Testis (tissue), 3 donors: ENCODE measurements around the gene KCNMB3. TPM values are rescaled to one million over a fixed set of nuclear protein-coding genes. Genes with fewer than 3 reads are reported as not detected.
"Not testable (repeated sequence)": the region's sequence is repeated elsewhere in the genome, so short reads cannot be mapped to it uniquely, and the experiment has no call there.

Experiments used
- DNase-seq: peaks from one replicate; pipeline ENCODE4 v3.0.0-alpha.2; 2019
- H3K27ac ChIP-seq, 2 donors: fragments of 200-600 bp; sonication (generic); one replicate each; pipeline ENCODE4 v1.5.1; 2019
- H3K27me3 ChIP-seq: fragments of 200-600 bp; sonication (generic); one replicate; pipeline ENCODE4 v1.5.1; 2019
- H3K36me3 ChIP-seq: fragments of 200-600 bp; sonication (generic); one replicate; pipeline ENCODE4 v1.5.1; 2017; ENCODE audit warnings: low read depth; ENCODE audit errors: missing control alignments
- H3K4me1 ChIP-seq: fragments of 200-600 bp; sonication (generic); one replicate; pipeline ENCODE4 v1.5.1; 2019
- H3K4me3 ChIP-seq, 2 donors: fragments of 200-600 bp; sonication (generic); one replicate each; pipeline ENCODE4 v1.5.1; 2017 to 2019
- H3K9me3 ChIP-seq: fragments of 200-600 bp; sonication (generic); one replicate; pipeline ENCODE4 v1.5.1; 2017
- CTCF ChIP-seq, 3 experiments: fragments of 450-650 bp in 2 of 3; fragments of 200-600 bp in 1 of 3; sonication (generic) in 1 of 3; IDR thresholded peaks; one replicate each; pipeline ENCODE4 v1.5.1; 2016 to 2019; ENCODE audit warnings: antibody characterized with exemption in 3 of 3, mild to moderate bottlenecking in 2 of 3, moderate library complexity in 1 of 3
- POLR2A ChIP-seq: fragments of 450-650 bp; IDR thresholded peaks from one replicate; pipeline ENCODE4 v1.6.1; 2017; ENCODE audit warnings: antibody characterized with exemption, mild to moderate bottlenecking, moderate library complexity
- WGBS, 2 donors: methylation state at CpG; one replicate each; pipeline ENCODE4 v1.1.5; 2018; 5-methylcytosine and 5-hydroxymethylcytosine counted together
- intact Hi-C: fragments of 100-400 bp; cut with DNase I; formaldehyde crosslinking; loops from one replicate; pipeline ENCODE4 v1.15.1; 2023; ENCODE audit warnings: low total_unique reads
- polyA plus RNA-seq: library from polyadenylated mRNA; stranded (reverse); fragments of 350-450 nt; fragmentation: Illumina TruSeq; extraction: RNeasy Lipid Tissue Mini Kit (QIAGEN cat#74804); gene quantifications from one replicate; pipeline ENCODE4 v1.2.3, GENCODE V29; 2014; ENCODE audit warnings: low read depth, low replicate concordance; ENCODE audit not compliant: insufficient read depth
- total RNA-seq, 2 donors: library from RNA; depleted of rRNA; stranded (reverse); fragments of >200 nt; gene quantifications; one replicate each; pipeline ENCODE4 v1.2.3, GENCODE V29; 2016

Gene KCNMB3
- total and polyA plus RNA-seq, 3 donors from 2014 or later, result 6.8 to 7.4 (median 7.1) TPM

- Histone ChIP-seq H3K4me1 (no peaks in the 10 kb centered on the region), H3K36me3 (no peaks in the 10 kb centered on the region)
- WGBS, 2 donors, result 94 to 95% methylated on average over 1 of the region's 1 CpG
Measured at GRCh38 chr3:179279837-179280236, 28.9 kb upstream of the KCNMB3 start.

GRCh38 chr3:179278932-179279693 lies 28.2 kb upstream of the KCNMB3 start:
- H3K27me3 ChIP-seq, result no peaks in the 10 kb centered on the region
- no peaks in the 10 kb centered on the region for H3K9me3 ChIP-seq
- no peak overlapping the region for H3K4me3 ChIP-seq
- H3K36me3 ChIP-seq, result no peaks in the 10 kb centered on the region
- 64 to 71% methylated on average over 4 of the region's 4 CpGs for WGBS, 2 donors
- no peaks in the 10 kb centered on the region for H3K4me1 ChIP-seq
- intact Hi-C loops, result no loop called here
- DNase-seq, result no peak
- H3K27ac ChIP-seq, result no peak overlapping the region
- no peak for TF ChIP-seq CTCF (IDR thresholded peaks at IDR 0.05)
- no peak for TF ChIP-seq POLR2A

More at GRCh38 chr3:179279837-179280236, 28.9 kb upstream of the KCNMB3 start:
- intact Hi-C loops, result no loop called here
- no peak overlapping the region for H3K4me3 ChIP-seq
- H3K27ac ChIP-seq, result no peak overlapping the region
- H3K27me3 ChIP-seq, result no peaks in the 10 kb centered on the region
- DNase-seq, result no peak
- H3K9me3 ChIP-seq, result no peaks in the 10 kb centered on the region
- no peak for TF ChIP-seq CTCF (IDR thresholded peaks at IDR 0.05)
- no peak for TF ChIP-seq POLR2A

- WGBS, 2 donors, result 87 to 95% methylated on average over 1 of the region's 1 CpG
- intact Hi-C loops, result no loop called here
- no peak for DNase-seq
Measured at GRCh38 chr3:179278151-179278550, 27.2 kb upstream of the KCNMB3 start.

GRCh38 chr3:179276743-179277142 lies 25.8 kb upstream of the KCNMB3 start:
- Histone ChIP-seq H3K4me1 (no peaks in the 10 kb centered on the region), H3K36me3 (no peaks in the 10 kb centered on the region), H3K9me3 (no peaks in the 10 kb centered on the region), H3K27ac (no peak overlapping the region), H3K4me3 (no peak overlapping the region), H3K27me3 (no peaks in the 10 kb centered on the region)
- intact Hi-C loops, result no loop called here
- DNase-seq, result no peak
- TF ChIP-seq CTCF (IDR thresholded peaks at IDR 0.05) (no peak), POLR2A (no peak)
- WGBS, 2 donors, result 83 to 94% methylated on average over 3 of the region's 3 CpGs

More at GRCh38 chr3:179278151-179278550, 27.2 kb upstream of the KCNMB3 start:
- TF ChIP-seq CTCF (IDR thresholded peaks at IDR 0.05) (no peak), POLR2A (no peak)
- H3K9me3 ChIP-seq, result no peaks in the 10 kb centered on the region
- no peak overlapping the region for H3K4me3 ChIP-seq
- H3K27ac ChIP-seq, result no peak overlapping the region
- H3K27me3 ChIP-seq, result no peaks in the 10 kb centered on the region
- no peaks in the 10 kb centered on the region for H3K4me1 ChIP-seq
- no peaks in the 10 kb centered on the region for H3K36me3 ChIP-seq

- WGBS, 2 donors, result 69 to 74% methylated on average over 3 of the region's 3 CpGs
- DNase-seq, result no peak
Measured at GRCh38 chr3:179276001-179276400, 25.1 kb upstream of the KCNMB3 start.

GRCh38 chr3:179274434-179274833 lies 23.5 kb upstream of the KCNMB3 start:
- H3K4me1 ChIP-seq, result not testable (repeated sequence)

More at GRCh38 chr3:179276001-179276400, 25.1 kb upstream of the KCNMB3 start:
- no peaks in the 10 kb centered on the region for H3K9me3 ChIP-seq
- no peak overlapping the region for H3K27ac ChIP-seq
- TF ChIP-seq CTCF (IDR thresholded peaks at IDR 0.05) (no peak), POLR2A (no peak)
- H3K4me3 ChIP-seq, result no peak overlapping the region
- no peaks in the 10 kb centered on the region for H3K36me3 ChIP-seq
- H3K4me1 ChIP-seq, result no peaks in the 10 kb centered on the region
- no peaks in the 10 kb centered on the region for H3K27me3 ChIP-seq
- intact Hi-C loops, result no loop called here

More at GRCh38 chr3:179274434-179274833, 23.5 kb upstream of the KCNMB3 start:
- H3K36me3 ChIP-seq, H3K27ac ChIP-seq, intact Hi-C loops, H3K27me3 ChIP-seq, H3K4me3 ChIP-seq, H3K9me3 ChIP-seq, DNase-seq: not testable (repeated sequence)
- 88 to 100% methylated on average over 2 of the region's 2 CpGs for WGBS, 2 donors
